Liver (tissue), 3 donors: ENCODE results near the gene SGIP1.

ENCODE experiments used
- CTCF ChIP-seq: fragments of 150-350 bp; IDR thresholded peaks from 2 replicates; pipeline ENCODE4 v1.5.1; 2017; ENCODE audit warnings: improper control_type of control experiment, low read depth, low read length; ENCODE audit not compliant: missing input control
- FOXA1 ChIP-seq: IDR thresholded peaks from 2 replicates; pipeline ENCODE4 v1.6.1; 2016; ENCODE audit warnings: antibody characterized with exemption
- GABPA ChIP-seq, 2 donors: IDR thresholded peaks in 1 of 2; conservative IDR thresholded peaks in 1 of 2; 2 replicates each; pipeline ENCODE4 v1.6.1; 2016; ENCODE audit warnings: antibody characterized with exemption in 2 of 2, mild to moderate bottlenecking in 1 of 2, moderate library complexity in 1 of 2
- JUND ChIP-seq, 2 donors: IDR thresholded peaks; 2 replicates each; pipeline ENCODE4 v1.6.1; 2016; ENCODE audit warnings: antibody characterized with exemption in 2 of 2
- MAX ChIP-seq: IDR thresholded peaks from 2 replicates; pipeline ENCODE4 v1.6.1; 2016; ENCODE audit warnings: antibody characterized with exemption
- RAD21 ChIP-seq, 2 donors: IDR thresholded peaks; 2 replicates each; pipeline ENCODE4 v1.6.1; 2016; ENCODE audit warnings: antibody characterized with exemption in 2 of 2, mild to moderate bottlenecking in 2 of 2
- REST ChIP-seq: IDR thresholded peaks from 2 replicates; pipeline ENCODE4 v1.6.1; 2016; ENCODE audit warnings: antibody characterized with exemption, mild to moderate bottlenecking
- SP1 ChIP-seq: IDR thresholded peaks from 2 replicates; pipeline ENCODE4 v1.6.1; 2018; ENCODE audit warnings: antibody characterized with exemption, mild to moderate bottlenecking
- TAF1 ChIP-seq: conservative IDR thresholded peaks from 2 replicates; pipeline ENCODE4 v1.6.1; 2016; ENCODE audit warnings: antibody characterized with exemption, mild to moderate bottlenecking
- YY1 ChIP-seq: IDR thresholded peaks from 2 replicates; pipeline ENCODE4 v1.6.1; 2016; ENCODE audit warnings: antibody characterized with exemption, mild to moderate bottlenecking
- ZBTB33 ChIP-seq: IDR thresholded peaks from 2 replicates; pipeline ENCODE4 v1.6.1; 2016; ENCODE audit warnings: antibody characterized with exemption
- donor health status: healthy.
- donor health status: healthy.

DNA sequence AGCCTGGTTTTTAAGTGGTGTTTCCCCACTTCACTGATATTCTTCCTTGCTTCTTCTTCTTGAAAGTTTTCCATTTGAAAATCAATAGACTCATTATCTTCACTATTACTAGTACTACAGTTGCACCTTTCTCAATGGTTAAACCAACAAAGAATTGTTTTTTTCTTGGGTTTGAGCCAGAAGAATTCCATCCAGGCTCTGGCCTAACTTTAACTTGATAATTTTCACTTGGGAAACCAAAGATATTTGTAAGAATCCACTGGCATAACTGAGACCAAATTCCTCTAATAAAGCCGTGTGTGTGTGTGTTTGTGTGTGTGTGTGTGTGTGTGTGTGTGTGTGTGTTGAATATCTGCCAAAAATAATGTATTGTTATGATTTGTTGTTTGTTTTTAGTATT lies 103.2 kb downstream of the SGIP1 start:
- TF ChIP-seq YY1 (no peak), CTCF (no peak), ZBTB33 (no peak), FOXA1 (no peak), SP1 (no peak), GABPA (IDR thresholded peaks at IDR 0.05 in 1 of 2, conservative IDR thresholded peaks at IDR 0.05 in 1 of 2) (no peak), RAD21 (IDR thresholded peaks at IDR 0.05) (no peak), MAX (no peak), JUND (IDR thresholded peaks at IDR 0.05) (no peak), TAF1 (no peak), REST (no peak)
